Fibroblast of upper back skin (primary cell): ENCODE results near the gene IP6K2.
"Not testable (repeated sequence)": the region's sequence is repeated elsewhere in the genome, so short reads cannot be mapped to it uniquely, and the experiment has no call there.

Experiments
- DNase-seq: peaks from one replicate; pipeline ENCODE4 v3.0.0-alpha.2; 2013

Gene IP6K2

DNA sequence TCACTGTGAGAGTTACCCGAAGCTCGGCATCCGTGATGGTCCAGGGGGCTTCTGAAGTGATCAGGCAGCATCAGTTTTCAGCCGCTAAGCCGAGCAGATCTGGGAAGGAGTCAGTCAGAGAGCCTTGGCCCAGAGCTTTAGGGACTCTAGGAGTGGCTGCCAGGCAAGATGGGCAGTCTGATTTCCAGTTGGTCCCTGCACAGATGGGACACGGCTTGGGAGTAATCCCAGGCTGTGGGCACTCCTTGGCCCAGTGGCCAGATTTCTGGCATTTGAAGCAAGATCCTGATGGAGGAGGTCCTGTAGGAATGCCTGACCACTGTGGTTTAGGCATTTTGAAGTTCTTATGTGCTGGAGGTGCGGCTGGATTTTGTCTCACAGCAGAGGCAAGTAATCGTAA, 10.5 kb upstream of the IP6K2 start:
- no peak for DNase-seq

DNA sequence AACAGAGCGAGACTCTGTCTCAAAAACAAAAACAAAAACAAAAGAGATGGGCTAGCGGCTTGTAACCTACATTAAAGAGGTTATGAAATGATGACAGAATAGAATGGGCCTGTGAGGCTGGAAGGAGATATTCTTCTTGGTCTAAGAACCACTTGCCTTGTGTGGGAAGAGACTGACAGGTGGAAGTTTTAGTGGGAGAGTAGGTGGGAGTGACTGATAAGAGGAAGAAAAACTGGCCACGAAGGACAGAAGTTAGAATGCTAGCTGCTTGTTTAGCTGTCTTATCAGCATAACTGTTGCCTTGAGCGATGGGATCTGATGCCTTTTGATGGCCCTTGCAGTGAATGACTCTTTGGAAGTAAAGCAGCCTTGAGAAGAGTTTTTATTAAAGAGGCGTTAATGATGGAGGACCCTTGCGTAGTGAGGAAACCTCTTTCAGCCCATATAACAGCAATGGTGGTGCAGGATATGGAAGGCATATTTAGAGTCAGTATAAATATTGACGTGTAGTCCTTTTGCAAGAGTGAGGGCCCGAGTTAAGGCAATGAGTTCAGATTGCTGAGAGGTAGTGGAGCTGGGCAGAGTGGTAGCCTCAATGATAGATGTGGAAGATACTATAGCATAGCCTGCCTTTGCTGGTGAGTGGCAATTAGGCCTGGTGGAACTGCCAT, 8.3 kb upstream of the IP6K2 start:
- not testable (repeated sequence) for DNase-seq

- no peak for DNase-seq
Observed at GRCh38 chr3:48723725-48724124, 6.7 kb upstream of the IP6K2 start.

DNA sequence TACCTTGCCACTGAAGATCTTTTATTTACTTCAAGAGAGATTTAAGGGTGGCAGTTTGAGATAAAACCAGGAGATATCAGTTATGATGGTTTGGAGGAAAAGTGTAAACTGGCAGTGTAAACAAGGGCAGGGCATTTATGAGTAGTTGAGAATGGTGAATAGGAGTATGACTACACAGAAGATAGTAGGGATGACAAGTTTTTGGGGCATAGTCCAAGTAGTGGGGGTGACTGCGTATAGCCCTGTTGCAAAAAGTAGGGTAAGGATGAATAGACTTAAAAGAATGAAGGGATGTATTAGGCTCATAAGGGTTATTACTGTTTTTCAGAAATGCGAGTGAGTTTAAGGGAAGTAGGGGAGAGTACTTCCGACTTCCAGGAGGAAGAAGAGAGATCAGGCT, 6.3 kb upstream of the IP6K2 start:
- not testable (repeated sequence) for DNase-seq

- DNase-seq = no peak
Observed at GRCh38 chr3:48716508-48716981, 476 bp downstream of the IP6K2 start.

DNA sequence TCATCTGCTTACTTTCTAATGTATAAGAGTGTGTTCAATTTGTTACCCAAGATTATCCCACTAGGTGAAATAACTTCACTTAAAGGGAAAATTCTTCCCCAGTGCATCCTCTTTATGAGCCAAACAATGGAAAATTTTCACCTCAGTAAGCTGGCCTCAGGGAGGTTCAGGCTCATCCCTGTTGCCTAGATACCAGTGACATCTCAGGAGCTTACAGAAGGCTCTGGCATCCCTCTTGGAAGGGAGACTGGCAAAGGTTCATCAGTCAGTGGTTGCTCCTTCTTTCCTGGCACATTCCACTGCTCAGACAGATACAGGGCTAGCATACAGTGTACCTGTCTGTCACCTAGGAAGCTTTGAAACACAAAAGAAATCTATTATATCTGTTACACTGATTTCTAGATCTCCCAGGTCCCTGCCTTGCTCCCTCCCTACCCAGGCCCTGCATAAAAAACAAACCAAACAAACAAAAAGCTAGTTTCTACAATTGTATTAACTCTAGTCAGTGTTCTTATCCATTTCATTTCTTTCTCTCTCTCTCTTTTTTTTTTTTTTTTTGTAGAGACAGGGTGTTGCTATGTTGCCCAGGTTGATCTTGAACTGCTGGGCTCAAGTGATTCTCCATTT, 1.7 kb downstream of the IP6K2 start:
- DNase-seq = peak; percentile 29

DNA sequence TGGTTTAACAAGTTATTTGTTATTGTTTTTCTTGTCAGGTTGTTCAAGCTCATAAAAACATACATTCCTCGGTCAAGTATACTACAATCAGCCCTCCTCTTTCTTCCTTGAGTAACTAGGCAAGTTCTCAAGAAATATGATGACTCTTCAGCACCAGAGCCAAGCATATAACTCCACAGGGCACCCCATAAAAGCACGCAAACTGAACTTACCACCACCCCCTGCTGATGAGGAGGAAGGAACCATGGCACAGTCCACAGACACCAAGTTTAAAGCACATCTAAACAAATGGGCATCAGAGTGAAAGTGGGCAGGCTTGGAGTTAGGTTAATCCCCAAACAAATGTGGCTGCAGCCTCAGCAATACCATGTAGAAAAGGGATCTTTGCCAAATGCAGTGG, 5.3 kb downstream of the IP6K2 start:
- no peak for DNase-seq

DNA sequence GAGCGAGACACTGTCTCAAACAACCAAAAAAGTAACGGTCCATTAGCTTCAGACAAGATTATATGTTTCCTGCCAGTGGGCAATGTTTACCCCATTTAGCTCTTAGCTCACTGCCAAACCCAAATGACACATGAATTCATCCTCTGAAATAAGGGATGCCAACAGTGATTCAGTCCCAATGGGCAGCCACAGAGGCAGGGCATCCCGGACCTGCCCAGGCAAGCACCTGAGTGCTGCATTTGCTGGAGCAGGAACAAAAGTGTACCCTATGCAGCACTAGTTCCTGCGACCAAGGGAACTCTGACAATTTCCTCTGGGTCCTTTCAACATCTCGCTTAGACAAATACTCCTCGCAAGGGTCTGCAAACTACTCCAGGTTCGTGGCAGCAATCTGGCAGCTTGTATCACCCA, 8.0 kb downstream of the IP6K2 start:
- DNase-seq = no peak

GRCh38 chr3:48708481-48708889, 8.5 kb downstream of the IP6K2 start:
- DNase-seq = peak; percentile 35

- no peak for DNase-seq
Observed at GRCh38 chr3:48707157-48707556, 9.9 kb downstream of the IP6K2 start.

DNA sequence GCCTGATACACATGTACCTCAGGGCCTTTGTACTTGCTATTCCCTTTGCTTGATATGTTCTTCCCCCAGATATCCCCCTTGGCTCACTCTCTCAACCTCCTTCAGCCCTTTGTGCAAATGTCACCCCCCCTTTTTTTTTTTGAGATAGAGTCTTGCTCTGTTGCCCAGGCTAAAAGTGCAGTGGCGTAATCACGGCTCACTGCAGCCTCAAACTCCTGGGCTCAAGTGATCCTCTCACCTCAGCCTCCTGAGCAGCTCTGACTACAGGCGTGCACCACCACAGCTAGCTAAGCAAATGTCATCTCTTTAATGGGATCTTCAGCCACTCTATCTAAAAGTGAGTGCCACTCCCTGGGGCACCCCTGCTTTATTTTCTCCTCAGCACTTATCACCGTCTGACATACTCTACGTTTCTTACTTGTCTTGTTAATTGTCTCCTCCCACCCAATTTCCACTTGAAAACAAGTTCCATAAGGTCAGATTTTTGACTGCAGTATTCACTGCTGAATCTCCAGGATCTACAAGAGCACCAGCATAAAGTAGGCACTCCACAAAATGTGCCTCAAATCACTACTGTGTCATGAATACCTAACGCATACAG, 14.6 kb downstream of the IP6K2 start:
- no peak for DNase-seq

DNA sequence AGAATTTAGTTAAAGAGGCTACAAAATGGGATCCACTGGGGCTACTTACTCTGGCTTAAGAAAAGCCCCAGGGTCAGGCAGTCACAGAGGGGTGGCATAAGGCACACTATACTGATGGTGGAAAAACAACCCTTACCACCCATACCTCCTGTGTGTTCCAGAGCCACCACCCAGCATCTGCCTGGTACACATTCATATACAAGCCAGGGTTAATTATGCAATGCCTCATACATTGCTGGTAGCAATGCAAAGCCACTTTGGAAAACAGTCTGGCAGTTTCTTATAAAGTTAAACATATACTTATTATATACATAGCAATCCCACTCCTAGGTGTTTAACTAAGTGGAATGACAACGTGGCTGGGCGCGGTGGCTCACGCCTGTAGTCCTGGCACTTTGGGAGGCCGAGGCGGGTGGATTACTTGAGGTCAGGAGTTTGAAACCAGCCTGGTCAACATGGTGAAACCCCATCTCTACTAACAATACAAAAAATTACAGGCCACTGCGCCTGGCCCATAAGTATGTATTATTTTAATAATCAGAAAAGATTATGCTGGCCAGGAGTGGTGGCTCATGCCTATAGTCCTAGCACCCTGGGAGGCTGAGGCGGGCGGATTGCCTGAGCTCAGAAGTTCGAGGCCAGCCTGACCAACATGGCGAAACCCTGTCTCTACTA, 16.2 kb downstream of the IP6K2 start:
- DNase-seq = no peak

DNA sequence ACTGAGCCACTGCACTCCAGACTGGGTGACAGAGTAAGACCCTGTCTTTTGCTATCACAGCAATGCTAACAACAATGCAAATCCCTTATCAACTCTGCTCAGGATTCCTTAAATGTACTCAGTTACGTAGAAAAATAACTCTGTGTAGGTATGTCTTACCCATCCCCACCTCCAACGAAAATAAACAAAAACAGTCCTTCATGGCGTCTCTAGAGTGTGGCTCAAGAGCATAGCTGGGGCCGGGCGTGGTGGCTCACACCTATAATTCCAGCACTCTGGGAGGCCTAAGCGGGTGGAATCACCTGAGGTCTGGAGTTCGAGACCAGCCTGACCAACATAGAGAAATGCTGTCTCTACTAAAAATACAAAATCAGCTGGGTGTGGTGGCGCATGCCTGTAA, 18.1 kb downstream of the IP6K2 start:
- DNase-seq = no peak

DNA sequence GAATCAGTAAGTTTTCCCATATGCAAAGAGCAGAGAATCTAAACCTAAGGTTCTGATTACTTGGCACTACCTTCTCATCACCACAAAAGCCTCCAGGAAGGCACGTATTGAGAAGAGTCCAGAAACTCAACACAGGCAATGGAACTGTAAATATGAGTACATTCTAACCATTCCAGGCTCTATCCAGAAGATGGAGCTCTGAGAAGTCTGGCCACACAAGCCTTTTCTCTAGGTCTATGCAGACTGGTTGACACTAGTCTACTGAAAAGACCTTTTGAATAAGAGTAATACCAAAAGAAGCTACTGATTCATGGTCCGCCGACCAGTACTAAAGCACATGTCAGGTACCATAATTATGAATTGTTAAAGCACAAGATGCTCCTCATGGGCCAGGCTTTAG, 19.1 kb downstream of the IP6K2 start:
- DNase-seq = no peak

DNA sequence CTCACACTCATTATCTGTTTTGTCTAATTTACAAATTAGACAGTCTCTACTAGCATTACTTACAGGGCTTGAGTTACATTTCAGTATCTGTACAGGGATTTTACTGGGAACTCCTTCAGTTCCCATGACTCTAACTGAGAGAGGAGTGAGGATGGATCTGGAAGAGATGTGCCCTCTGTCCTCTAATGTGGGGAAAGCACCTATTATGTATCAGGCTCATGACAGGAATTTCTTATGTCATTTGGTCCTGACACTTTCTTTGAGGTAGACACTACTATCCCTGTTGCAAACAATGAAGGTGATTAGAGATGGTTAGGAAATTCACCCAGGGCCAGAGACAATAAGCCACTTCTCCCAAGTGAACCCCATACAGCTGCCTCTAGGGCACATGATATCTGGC, 20.4 kb downstream of the IP6K2 start:
- no peak for DNase-seq

- no peak for DNase-seq
Observed at GRCh38 chr3:48696156-48696555, 20.9 kb downstream of the IP6K2 start.

DNA sequence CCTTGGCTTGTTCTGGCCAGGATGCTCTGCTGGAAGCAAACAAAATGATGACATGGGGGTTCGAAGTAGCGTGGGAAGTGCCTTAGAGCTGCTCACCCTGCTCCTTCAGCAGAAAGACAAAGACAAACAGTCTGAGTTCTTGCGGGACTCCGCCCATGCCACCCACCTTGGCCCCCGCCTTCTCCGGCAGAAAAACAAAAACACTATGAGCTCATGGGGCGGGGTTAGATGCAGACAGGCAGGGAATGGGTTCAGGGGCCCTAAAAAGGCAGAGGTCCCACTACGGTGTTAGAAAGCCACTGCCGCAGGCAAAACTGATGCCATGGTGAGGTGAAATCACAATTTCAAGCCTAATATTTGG, 21.6 kb downstream of the IP6K2 start:
- no peak for DNase-seq

- DNase-seq = peak; percentile 83
Observed at GRCh38 chr3:48694610-48695392, 22.2 kb downstream of the IP6K2 start.

GRCh38 chr3:48693826-48694225, 23.2 kb downstream of the IP6K2 start:
- no peak for DNase-seq

DNA sequence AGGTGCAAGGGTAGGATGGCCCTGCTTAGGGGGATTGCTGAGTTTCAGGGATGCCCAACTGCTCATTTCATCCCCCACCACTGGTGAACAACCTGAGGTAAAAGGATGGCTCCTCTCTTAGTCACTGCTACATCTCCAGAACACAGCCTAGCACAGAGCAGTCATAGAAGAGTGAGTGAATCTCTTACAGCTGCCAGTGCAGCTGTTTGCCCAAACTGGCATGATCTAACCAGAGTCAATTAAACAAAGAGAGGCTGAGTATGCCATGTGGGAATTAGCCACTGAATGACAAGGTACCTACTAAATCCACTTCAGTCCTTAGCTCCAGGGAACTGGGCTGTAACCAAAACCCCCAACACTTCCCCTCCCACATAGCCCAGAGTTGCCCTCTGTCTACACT, 24.5 kb downstream of the IP6K2 start:
- no peak for DNase-seq

DNA sequence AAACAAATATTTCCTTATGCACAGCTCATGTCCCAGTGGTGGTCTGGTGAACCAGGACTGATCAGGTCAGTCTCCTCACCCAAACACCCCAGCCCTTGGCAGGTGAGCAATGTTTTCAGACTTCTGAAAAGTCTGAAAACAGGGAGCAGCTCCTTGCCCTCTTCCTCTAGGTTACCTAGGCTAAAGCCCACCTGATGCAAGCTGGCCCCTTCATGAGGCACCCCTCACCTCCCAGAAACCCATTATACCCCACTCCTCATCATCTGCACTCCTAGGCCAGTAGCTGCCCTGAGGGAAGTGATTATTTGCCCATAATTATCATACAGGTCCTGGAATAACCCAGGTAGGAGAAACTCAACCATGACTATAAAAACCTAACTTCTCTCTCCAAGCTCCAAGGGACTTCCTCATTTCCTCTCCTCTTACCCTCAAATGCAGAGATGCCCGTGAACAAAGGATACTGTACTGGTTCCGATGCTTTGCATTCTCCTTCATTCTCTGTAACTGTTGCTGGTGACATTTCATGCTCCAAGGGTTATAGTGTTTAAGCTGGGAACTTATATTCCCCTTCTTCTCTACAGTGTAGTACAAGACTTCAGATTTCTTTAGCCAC, 26.1 kb downstream of the IP6K2 start:
- no peak for DNase-seq

- DNase-seq = no peak
Observed at GRCh38 chr3:48689384-48689783, 27.6 kb downstream of the IP6K2 start.

GRCh38 chr3:48688737-48689075, 28.3 kb downstream of the IP6K2 start:
- no peak for DNase-seq
